Measurements from ENCODE around the gene IGF2.

The IGF2 gene

GRCh38 chr11:2122222-2122906, 16.8 kb downstream of the IGF2 start:
- no peak for DNase-seq

- DNase-seq = no peak
Measured at GRCh38 chr11:2121227-2122130, 17.7 kb downstream of the IGF2 start.

GRCh38 chr11:2120359-2121100, 18.7 kb downstream of the IGF2 start:
- DNase-seq = no peak

GRCh38 chr11:2118677-2119076, 20.5 kb downstream of the IGF2 start:
- no peak for DNase-seq

GRCh38 chr11:2116680-2117079, 22.5 kb downstream of the IGF2 start:
- no peak for DNase-seq

- DNase-seq = no peak
Measured at GRCh38 chr11:2115308-2115707, 23.9 kb downstream of the IGF2 start.

- no peak for DNase-seq
Measured at GRCh38 chr11:2114430-2115241, 24.6 kb downstream of the IGF2 start.

- DNase-seq = no peak
Measured at GRCh38 chr11:2113776-2114175, 25.4 kb downstream of the IGF2 start.

GRCh38 chr11:2110521-2110920, 28.7 kb downstream of the IGF2 start:
- no peak for DNase-seq

- no peak for DNase-seq
Measured at GRCh38 chr11:2109541-2110019, 29.6 kb downstream of the IGF2 start.

GRCh38 chr11:2108675-2109491, 30.3 kb downstream of the IGF2 start:
- no peak for DNase-seq

- no peak for DNase-seq
Measured at GRCh38 chr11:2107941-2108630, 31.1 kb downstream of the IGF2 start.

- no peak for DNase-seq
Measured at GRCh38 chr11:2107521-2107920, 31.7 kb downstream of the IGF2 start.

GRCh38 chr11:2106583-2107209, 32.5 kb downstream of the IGF2 start:
- no peak for DNase-seq

GRCh38 chr11:2105511-2105910, 33.7 kb downstream of the IGF2 start:
- no peak for DNase-seq

- no peak for DNase-seq
Measured at GRCh38 chr11:2104524-2105440, 34.4 kb downstream of the IGF2 start.

- DNase-seq = no peak
Measured at GRCh38 chr11:2103668-2104523, 35.3 kb downstream of the IGF2 start.

- no peak for DNase-seq
Measured at GRCh38 chr11:2102883-2103213, 36.3 kb downstream of the IGF2 start.

Measured in cortex of kidney (tissue), 1 donor.